ENCODE measurements around the gene AMPH. TPM values are rescaled to one million over a fixed set of nuclear protein-coding genes. Genes with fewer than 3 reads are reported as not detected.
"Not testable (repeated sequence)": the region's sequence is repeated elsewhere in the genome, so short reads cannot be mapped to it uniquely, and the experiment has no call there.

AMPH gene
- total RNA-seq, 1 donor from 2014 or later: not detected

DNA sequence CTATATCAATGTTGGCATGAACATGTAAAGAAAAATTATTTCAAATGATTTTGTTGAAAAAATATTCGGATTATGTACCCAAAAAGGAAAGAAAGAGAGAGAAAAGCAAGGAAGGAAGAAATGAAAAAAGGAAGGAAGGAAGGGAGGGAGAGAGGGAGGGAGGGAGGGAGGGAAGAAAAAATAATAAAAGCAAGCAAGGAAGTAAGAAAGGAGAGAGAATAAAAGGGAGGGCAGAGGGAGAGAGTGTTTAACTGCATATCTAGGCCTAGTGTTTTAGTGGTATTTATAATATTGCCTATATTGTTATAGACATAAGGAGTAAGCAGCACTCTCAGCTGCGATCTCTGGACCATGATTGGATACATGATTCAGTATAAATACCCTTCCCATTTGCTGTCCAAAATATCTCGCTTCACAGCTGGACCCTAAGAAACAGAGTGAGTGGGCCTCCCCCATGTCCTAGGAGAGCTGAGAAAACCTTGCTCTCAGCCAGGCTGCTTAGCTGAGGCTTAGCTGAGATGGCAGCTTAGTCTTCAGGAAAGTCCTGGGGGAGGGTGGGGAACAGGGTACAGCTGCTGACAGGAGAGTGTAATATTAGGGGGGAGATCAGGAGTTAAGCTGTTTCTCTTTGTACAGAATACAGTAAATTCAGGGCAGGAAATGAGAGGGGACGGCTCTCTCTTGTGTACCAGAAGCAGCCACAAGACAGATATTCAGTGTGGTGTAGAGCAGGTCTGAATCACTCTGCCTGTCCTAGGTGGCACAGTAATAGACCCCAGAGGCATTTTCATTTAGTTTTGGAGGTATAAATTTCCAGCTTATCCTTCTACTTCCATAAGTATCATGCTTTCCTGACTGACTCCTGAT, 291.0 kb downstream of the AMPH start:
- TF ChIP-seq, protein P1, sequence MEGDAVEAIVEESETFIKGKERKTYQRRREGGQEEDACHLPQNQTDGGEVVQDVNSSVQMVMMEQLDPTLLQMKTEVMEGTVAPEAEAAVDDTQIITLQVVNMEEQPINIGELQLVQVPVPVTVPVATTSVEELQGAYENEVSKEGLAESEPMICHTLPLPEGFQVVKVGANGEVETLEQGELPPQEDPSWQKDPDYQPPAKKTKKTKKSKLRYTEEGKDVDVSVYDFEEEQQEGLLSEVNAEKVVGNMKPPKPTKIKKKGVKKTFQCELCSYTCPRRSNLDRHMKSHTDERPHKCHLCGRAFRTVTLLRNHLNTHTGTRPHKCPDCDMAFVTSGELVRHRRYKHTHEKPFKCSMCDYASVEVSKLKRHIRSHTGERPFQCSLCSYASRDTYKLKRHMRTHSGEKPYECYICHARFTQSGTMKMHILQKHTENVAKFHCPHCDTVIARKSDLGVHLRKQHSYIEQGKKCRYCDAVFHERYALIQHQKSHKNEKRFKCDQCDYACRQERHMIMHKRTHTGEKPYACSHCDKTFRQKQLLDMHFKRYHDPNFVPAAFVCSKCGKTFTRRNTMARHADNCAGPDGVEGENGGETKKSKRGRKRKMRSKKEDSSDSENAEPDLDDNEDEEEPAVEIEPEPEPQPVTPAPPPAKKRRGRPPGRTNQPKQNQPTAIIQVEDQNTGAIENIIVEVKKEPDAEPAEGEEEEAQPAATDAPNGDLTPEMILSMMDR (IDR thresholded peaks at IDR 0.05): no peak
- ChIA-PET POLR2A (no interaction called here), CTCF (interaction anchor here (0.8 kb wide), 1 partner anchor 30 kb away, joined by 4 read pairs; no protein-coding TSS in a partner anchor)
- intact Hi-C loops (cut with micrococcal nuclease): loop anchor here (10.0 kb wide), 1 partner anchor 125 kb away; no protein-coding TSS in a partner anchor
- H3K4me1 Mint-ChIP-seq: peaks cover 21% of the 10 kb centered on the region
- no peak overlapping the region for H3K4me3 Mint-ChIP-seq
- no peak overlapping the region for H3K27ac Mint-ChIP-seq
- H3K27me3 Mint-ChIP-seq: no peaks in the 10 kb centered on the region
- no peaks in the 10 kb centered on the region for H3K36me3 Mint-ChIP-seq (ENCODE audit: low read depth)
- ATAC-seq (ENCODE audit: low read depth) (no peak), DNase-seq (no peak)
- no peaks in the 10 kb centered on the region for H3K9me3 Mint-ChIP-seq

DNA sequence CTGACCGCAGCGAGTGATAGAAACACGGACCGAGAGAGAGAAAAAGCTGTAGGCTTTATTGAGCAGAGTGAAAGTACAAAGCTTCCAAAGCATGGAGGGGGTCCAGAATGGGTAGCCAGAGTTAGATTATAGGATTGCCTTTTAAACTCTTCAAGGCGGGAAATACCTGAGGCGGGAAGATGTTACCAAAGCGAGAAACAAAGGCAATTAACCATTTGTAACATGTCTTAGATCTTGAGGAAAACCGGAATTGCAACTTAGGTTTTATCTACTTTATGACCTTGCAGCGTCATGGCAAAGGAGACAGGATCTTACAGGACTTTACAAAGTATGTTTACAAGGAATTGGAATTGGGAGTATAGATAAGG, 295.0 kb downstream of the AMPH start:
- ChIA-PET POLR2A (interaction anchor here (0.6 kb wide), 1 partner anchor 887 kb away, joined by 6 read pairs; the partner anchor contains the start of gene ELMO1), CTCF (interaction anchor here (0.9 to 3.4 kb wide), 17 partner anchors 9 to 229 kb away, joined by 3 to 32 read pairs (median 7); no protein-coding TSS in a partner anchor)
- H3K9me3 Mint-ChIP-seq; H3K4me3 Mint-ChIP-seq; ATAC-seq (ENCODE audit: low read depth); DNase-seq; H3K36me3 Mint-ChIP-seq (ENCODE audit: low read depth); H3K27me3 Mint-ChIP-seq: not testable (repeated sequence)
- intact Hi-C loops (cut with micrococcal nuclease): loop anchor here (10.0 kb wide), 1 partner anchor 121 kb away; no protein-coding TSS in a partner anchor
- H3K27ac Mint-ChIP-seq: peak overlapping the region; percentile 30
- peaks cover 15% of the 10 kb centered on the region for H3K4me1 Mint-ChIP-seq

DNA sequence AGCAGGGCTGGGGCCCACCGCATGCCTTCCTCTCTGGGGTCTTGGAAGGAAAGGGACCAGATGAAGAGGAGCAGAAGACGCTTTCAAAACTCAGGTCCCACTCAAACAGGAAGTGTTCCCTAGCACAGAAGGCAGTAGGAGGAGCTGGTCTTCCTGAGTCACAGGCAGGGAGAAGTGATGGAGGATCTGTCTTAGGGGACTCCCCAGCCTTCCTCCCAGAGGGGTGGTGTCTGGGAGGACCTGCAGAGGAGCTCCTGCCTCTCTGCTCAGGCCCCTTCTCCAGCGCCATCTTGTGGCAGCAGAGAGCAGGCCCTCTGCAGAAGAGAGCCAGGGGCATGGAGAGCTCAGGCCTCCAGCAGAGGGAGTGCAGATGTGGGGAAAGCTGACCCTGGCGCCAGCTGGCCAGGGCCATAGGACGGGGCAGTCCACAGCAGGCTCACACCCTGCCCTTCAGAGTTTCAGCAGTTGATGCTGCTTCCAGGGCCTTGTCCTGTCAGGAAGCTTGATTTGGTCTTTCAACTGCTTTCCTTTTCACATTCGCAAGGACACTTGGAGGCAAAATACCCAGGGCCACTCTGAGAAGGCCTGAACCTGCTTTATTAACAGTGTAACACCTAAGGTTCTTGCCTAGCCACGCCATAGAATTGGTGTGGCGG, 295.6 kb downstream of the AMPH start:
- intact Hi-C loops (cut with micrococcal nuclease): loop anchor here (1.0 to 10.0 kb wide), 4 partner anchors 13 to 228 kb away; no protein-coding TSS in a partner anchor

DNA sequence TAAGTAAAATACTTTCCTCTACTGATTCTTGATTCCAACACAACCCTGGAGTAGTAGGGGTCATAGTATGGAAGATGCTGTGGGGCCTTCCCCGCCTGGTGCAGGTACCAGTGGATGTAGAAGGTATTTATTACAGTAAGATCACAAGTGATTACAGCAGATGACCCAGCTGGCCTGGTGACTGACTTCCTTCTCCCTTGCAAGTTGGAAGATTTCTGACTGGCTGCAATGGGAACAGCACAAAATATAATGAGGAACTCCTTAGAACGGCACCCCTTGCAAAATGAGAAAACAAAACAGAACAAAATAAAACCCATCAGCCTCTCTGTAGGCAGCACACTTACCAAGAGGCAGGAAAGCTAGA, 296.1 kb downstream of the AMPH start:
- H3K27me3 Mint-ChIP-seq: no peaks in the 10 kb centered on the region
- no peaks in the 10 kb centered on the region for H3K9me3 Mint-ChIP-seq
- TF ChIP-seq, protein P1 (IDR thresholded peaks at IDR 0.05): no peak
- H3K36me3 Mint-ChIP-seq (ENCODE audit: low read depth): no peaks in the 10 kb centered on the region
- CTCF ChIA-PET: interaction anchor here (1.0 to 3.4 kb wide), 20 partner anchors 10 to 228 kb away, joined by 3 to 32 read pairs (median 6); no protein-coding TSS in a partner anchor
- peaks cover 15% of the 10 kb centered on the region for H3K4me1 Mint-ChIP-seq
- ATAC-seq (ENCODE audit: low read depth) (no peak), DNase-seq (no peak)
- no peak overlapping the region for H3K4me3 Mint-ChIP-seq
- H3K27ac Mint-ChIP-seq: peak overlapping the region; percentile 26
- intact Hi-C loops (cut with micrococcal nuclease): loop anchor here (1.0 to 10.0 kb wide), 4 partner anchors 14 to 228 kb away; no protein-coding TSS in a partner anchor
- POLR2A ChIA-PET: no interaction called here

More for the DNA sequence above, 295.6 kb downstream of the AMPH start:
- POLR2A ChIA-PET: interaction anchor here (0.6 kb wide), 1 partner anchor 887 kb away, joined by 6 read pairs; the partner anchor contains the start of gene ELMO1
- TF ChIP-seq, protein P1 (IDR thresholded peaks at IDR 0.05): peak; percentile 45
- Mint-ChIP-seq H3K9me3 (no peaks in the 10 kb centered on the region), H3K4me1 (peaks cover 15% of the 10 kb centered on the region), H3K4me3 (peak overlapping the region; percentile 28), H3K36me3 (ENCODE audit: low read depth) (no peaks in the 10 kb centered on the region), H3K27me3 (no peaks in the 10 kb centered on the region), H3K27ac (peak overlapping the region; percentile 30)
- ATAC-seq (ENCODE audit: low read depth) (peak; percentile 99), DNase-seq (peak; percentile 67)
- CTCF ChIA-PET: interaction anchor here (0.9 to 3.4 kb wide), 21 partner anchors 10 to 229 kb away, joined by 3 to 32 read pairs (median 6); no protein-coding TSS in a partner anchor

DNA sequence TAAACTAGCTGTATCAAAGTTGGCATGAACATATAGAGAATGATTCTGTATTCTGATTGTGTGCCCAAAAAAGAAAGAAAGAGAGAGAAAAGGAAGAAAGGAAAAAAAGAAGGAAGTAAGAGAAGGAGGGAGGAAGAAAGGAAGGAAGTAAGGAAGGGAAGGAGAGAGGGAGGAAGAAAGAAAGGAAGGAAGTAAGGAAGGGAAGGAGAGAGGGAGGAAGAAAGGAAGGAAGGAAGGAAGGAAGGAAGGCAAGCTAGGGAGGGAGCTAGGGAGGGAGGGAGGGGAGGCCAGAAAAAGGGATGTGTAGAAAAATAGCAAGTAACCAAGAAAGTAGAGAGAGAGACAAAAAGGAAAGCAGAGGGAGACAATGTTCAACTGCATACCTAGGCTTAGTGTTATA, 297.0 kb downstream of the AMPH start:
- peaks cover 15% of the 10 kb centered on the region for H3K4me1 Mint-ChIP-seq
- POLR2A ChIA-PET: no interaction called here

More for the DNA sequence above, 297.0 kb downstream of the AMPH start:
- no peaks in the 10 kb centered on the region for H3K27me3 Mint-ChIP-seq
- H3K4me3 Mint-ChIP-seq: no peak overlapping the region
- no peaks in the 10 kb centered on the region for H3K9me3 Mint-ChIP-seq
- intact Hi-C loops (cut with micrococcal nuclease): loop anchor here (2.0 to 10.0 kb wide), 2 partner anchors 15 to 119 kb away; no protein-coding TSS in a partner anchor
- CTCF ChIA-PET: interaction anchor here (0.7 to 3.4 kb wide), 8 partner anchors 11 to 118 kb away, joined by 3 to 23 read pairs (median 10); no protein-coding TSS in a partner anchor
- TF ChIP-seq, protein P1 (IDR thresholded peaks at IDR 0.05): no peak
- DNase-seq (no peak), ATAC-seq (ENCODE audit: low read depth) (no peak)
- H3K36me3 Mint-ChIP-seq (ENCODE audit: low read depth): no peaks in the 10 kb centered on the region
- no peak overlapping the region for H3K27ac Mint-ChIP-seq
